Measurements from ENCODE around the gene MOB2.

MOB2 gene

GRCh38 chr11:1517117-1518005, 30.8 kb upstream of the MOB2 start:
- Histone ChIP-seq H3K79me2 (ENCODE audit: control insufficient read depth, insufficient read depth, low read length, poor library complexity) (no peaks in the 10 kb centered on the region), H2AFZ (ENCODE audit: insufficient read depth, low read length, poor library complexity) (no peak overlapping the region), H3K23ac (ENCODE audit: low read length) (no peak overlapping the region), H4K8ac (ENCODE audit: low read depth, low read length) (no peak overlapping the region), H3K27ac (ENCODE audit: low read depth, low read length) (no peak overlapping the region), H3K9ac (ENCODE audit: low read length) (no peak overlapping the region), H4K91ac (ENCODE audit: low read depth, low read length) (no peak overlapping the region), H3K4me1 (ENCODE audit: control insufficient read depth in 1 of 2, insufficient read depth in 2 of 2, low read length in 2 of 2) (no peaks in the 10 kb centered on the region), H2BK12ac (ENCODE audit: low read length) (no peak overlapping the region), H3K18ac (ENCODE audit: low read length) (no peak overlapping the region), H3K27me3 (ENCODE audit: insufficient read depth, low read length) (no peaks in the 10 kb centered on the region), H3K79me1 (ENCODE audit: low read length) (no peaks in the 10 kb centered on the region), H3K9me3 (ENCODE audit: insufficient read depth, low read depth, low read length) (no peaks in the 10 kb centered on the region), H3K4me2 (ENCODE audit: low read length) (no peak overlapping the region), H2BK120ac (ENCODE audit: insufficient read depth, low read length, poor library complexity) (no peak overlapping the region), H2BK5ac (ENCODE audit: low read depth, low read length, poor library complexity) (no peak overlapping the region), H2AK5ac (ENCODE audit: low read length) (no peak overlapping the region), H4K12ac (ENCODE audit: low read depth, low read length) (no peak overlapping the region), H3K4me3 (ENCODE audit: low read depth, low read length) (no peak overlapping the region), H3K4ac (ENCODE audit: low read depth, low read length) (no peak overlapping the region), H3K14ac (ENCODE audit: low read length) (no peak overlapping the region), H3K36me3 (ENCODE audit: control insufficient read depth in 1 of 2, insufficient read depth in 2 of 2, low read length in 2 of 2) (no peaks in the 10 kb centered on the region)
- no CpG with 5 or more reads among the region's 28 CpGs for WGBS (ENCODE audit: extremely low coverage, insufficient coverage, insufficient read length)
- DNase-seq: no peak

GRCh38 chr11:1516273-1517067, 29.9 kb upstream of the MOB2 start:
- Histone ChIP-seq H3K9ac (ENCODE audit: low read length) (no peak overlapping the region), H3K23ac (ENCODE audit: low read length) (no peak overlapping the region), H3K9me3 (ENCODE audit: insufficient read depth, low read depth, low read length) (no peaks in the 10 kb centered on the region), H3K4me2 (ENCODE audit: low read length) (no peak overlapping the region), H3K79me1 (ENCODE audit: low read length) (no peaks in the 10 kb centered on the region), H3K27me3 (ENCODE audit: insufficient read depth, low read length) (no peaks in the 10 kb centered on the region), H3K27ac (ENCODE audit: low read depth, low read length) (no peak overlapping the region), H3K4ac (ENCODE audit: low read depth, low read length) (no peak overlapping the region), H3K4me1 (ENCODE audit: control insufficient read depth in 1 of 2, insufficient read depth in 2 of 2, low read length in 2 of 2) (no peaks in the 10 kb centered on the region), H4K8ac (ENCODE audit: low read depth, low read length) (no peak overlapping the region), H3K79me2 (ENCODE audit: control insufficient read depth, insufficient read depth, low read length, poor library complexity) (no peaks in the 10 kb centered on the region), H2BK120ac (ENCODE audit: insufficient read depth, low read length, poor library complexity) (no peak overlapping the region), H3K18ac (ENCODE audit: low read length) (no peak overlapping the region), H3K14ac (ENCODE audit: low read length) (no peak overlapping the region), H4K12ac (ENCODE audit: low read depth, low read length) (no peak overlapping the region), H2AFZ (ENCODE audit: insufficient read depth, low read length, poor library complexity) (no peak overlapping the region), H3K36me3 (ENCODE audit: control insufficient read depth in 1 of 2, insufficient read depth in 2 of 2, low read length in 2 of 2) (no peaks in the 10 kb centered on the region), H2BK5ac (ENCODE audit: low read depth, low read length, poor library complexity) (no peak overlapping the region), H2BK12ac (ENCODE audit: low read length) (no peak overlapping the region), H4K91ac (ENCODE audit: low read depth, low read length) (no peak overlapping the region), H3K4me3 (ENCODE audit: low read depth, low read length) (no peak overlapping the region), H2AK5ac (ENCODE audit: low read length) (no peak overlapping the region)
- no peak for DNase-seq
- no CpG with 5 or more reads among the region's 19 CpGs for WGBS (ENCODE audit: extremely low coverage, insufficient coverage, insufficient read length)

DNA sequence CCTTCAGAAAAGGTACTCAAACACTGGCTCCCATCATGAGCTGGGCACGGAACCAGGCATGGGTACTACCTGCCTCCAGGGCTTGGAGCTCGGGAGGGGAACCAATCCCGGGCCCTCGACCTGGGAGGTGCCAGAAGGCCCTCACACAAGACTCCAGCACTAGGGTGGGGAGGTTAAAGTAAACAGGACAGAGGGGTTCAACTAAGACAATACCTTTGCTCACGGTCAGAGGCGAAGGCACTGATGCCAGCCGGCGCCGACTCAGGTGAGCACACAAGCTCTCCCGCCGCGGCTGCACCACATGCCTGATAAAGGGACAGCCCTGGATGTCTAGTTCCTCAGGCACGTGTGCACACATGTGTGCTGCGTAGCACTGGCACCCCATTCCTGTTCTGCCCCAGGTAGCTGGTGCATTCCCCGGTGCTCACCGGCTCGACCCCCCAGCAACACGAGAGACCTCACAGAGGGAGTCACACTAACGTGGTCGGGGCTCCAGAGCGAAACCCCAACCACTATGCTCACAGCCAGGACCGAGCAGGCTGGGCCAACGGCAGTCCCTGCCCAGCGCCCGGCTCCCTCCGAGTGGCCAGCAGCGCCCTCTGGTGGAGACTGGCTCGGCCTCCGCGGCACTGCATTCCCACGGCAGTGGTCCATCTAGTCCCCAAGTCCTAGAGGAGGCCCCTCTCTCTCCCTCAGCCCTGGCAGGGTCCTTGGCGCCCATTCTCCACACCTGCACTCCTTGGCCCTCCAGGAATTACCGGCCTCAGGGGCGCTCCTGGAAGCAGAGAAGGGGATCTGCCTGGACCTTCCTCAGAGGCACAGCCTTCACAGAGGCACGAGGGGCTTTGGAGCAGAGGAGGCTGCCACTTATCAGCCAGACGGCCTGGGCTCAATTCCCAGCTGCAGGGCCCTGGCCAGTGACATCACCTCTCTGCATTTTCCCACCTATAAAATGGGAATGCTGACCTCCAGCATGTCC, 28.8 kb upstream of the MOB2 start:
- Histone ChIP-seq H3K4me2 (ENCODE audit: low read length) (no peak overlapping the region), H3K79me2 (ENCODE audit: control insufficient read depth, insufficient read depth, low read length, poor library complexity) (no peaks in the 10 kb centered on the region), H3K9ac (ENCODE audit: low read length) (no peak overlapping the region), H3K4me1 (ENCODE audit: control insufficient read depth in 1 of 2, insufficient read depth in 2 of 2, low read length in 2 of 2) (no peaks in the 10 kb centered on the region), H3K79me1 (ENCODE audit: low read length) (no peaks in the 10 kb centered on the region), H3K18ac (ENCODE audit: low read length) (no peak overlapping the region), H4K91ac (ENCODE audit: low read depth, low read length) (no peak overlapping the region), H4K12ac (ENCODE audit: low read depth, low read length) (no peak overlapping the region), H2AFZ (ENCODE audit: insufficient read depth, low read length, poor library complexity) (no peak overlapping the region), H2BK12ac (ENCODE audit: low read length) (no peak overlapping the region), H3K27ac (ENCODE audit: low read depth, low read length) (no peak overlapping the region), H2AK5ac (ENCODE audit: low read length) (no peak overlapping the region), H3K14ac (ENCODE audit: low read length) (no peak overlapping the region), H3K4me3 (ENCODE audit: low read depth, low read length) (no peak overlapping the region), H2BK5ac (ENCODE audit: low read depth, low read length, poor library complexity) (no peak overlapping the region), H3K27me3 (ENCODE audit: insufficient read depth, low read length) (no peaks in the 10 kb centered on the region), H3K36me3 (ENCODE audit: control insufficient read depth in 1 of 2, insufficient read depth in 2 of 2, low read length in 2 of 2) (no peaks in the 10 kb centered on the region), H3K4ac (ENCODE audit: low read depth, low read length) (no peak overlapping the region), H4K8ac (ENCODE audit: low read depth, low read length) (no peak overlapping the region), H3K9me3 (ENCODE audit: insufficient read depth, low read depth, low read length) (no peaks in the 10 kb centered on the region), H2BK120ac (ENCODE audit: insufficient read depth, low read length, poor library complexity) (no peak overlapping the region), H3K23ac (ENCODE audit: low read length) (no peak overlapping the region)
- no CpG with 5 or more reads among the region's 36 CpGs for WGBS (ENCODE audit: extremely low coverage, insufficient coverage, insufficient read length)
- peak; percentile 40 to 73 for DNase-seq
